GM12864 (cell line): ENCODE measurements around the gene SPCS1.
"Not testable (repeated sequence)": the region's sequence is repeated elsewhere in the genome, so short reads cannot be mapped to it uniquely, and the experiment has no call there.

ENCODE experiments used
- DNase-seq: peaks from one replicate; pipeline ENCODE4 v3.0.0-alpha.2; 2011; ENCODE audit warnings: low read depth
- H3K4me3 ChIP-seq: 2 replicates; pipeline ENCODE4 v1.5.1; 2011; ENCODE audit warnings: mild to moderate bottlenecking, low read depth, low read length, control low read depth
- TF ChIP-seq, protein P1 (sequence below): IDR thresholded peaks from 2 replicates; pipeline ENCODE4 v1.5.1; 2011; ENCODE audit warnings: low read depth, mild to moderate bottlenecking, moderate library complexity, low read length, control low read depth, inconsistent platforms; ENCODE audit errors: missing control alignments

The SPCS1 gene

DNA sequence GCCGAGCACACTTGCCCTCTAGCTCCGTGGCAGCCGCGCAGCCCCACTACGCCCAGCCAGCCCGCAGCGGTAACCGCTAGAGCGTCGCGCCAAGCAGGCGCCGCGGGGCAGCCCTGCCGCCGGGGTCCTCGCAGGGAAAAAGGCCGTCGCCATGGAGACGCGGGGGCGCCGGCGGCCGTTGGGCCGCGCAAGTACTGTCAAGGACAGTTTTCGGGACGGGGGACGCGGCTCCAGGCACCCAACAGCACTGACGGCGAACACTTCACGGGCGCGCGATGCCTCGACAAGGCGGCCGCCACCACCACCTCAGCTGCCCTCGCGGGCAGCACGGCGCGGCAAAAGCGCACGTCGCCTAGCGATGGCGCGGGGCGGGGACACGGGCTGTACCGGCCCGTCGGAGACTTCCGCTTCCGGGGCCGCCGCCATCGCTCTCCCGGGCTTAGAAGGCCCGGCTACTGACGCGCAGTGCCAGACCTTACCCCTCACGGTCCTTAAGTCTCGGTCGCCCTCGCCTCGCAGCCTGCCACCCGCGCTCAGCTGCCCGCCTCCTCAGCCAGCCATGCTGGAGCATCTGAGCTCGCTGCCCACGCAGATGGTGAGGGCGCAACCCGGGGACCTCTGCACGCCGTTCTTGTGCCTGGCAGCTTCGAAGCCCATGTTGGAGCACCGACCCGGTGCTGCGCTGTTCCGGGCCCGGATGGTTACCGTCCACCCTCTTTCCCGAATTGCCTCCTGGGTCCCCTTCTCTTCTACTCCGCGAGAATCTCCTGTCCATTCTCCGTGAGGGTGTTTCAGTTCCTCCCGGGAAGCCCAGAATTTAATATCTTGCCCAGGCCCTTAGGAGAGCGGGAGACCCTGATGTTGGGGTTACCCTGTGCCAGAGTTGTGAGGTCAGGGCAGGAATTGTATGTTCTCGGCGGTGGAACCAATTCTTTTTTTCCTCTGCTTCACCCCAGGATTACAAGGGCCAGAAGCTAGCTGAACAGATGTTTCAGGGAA lies at the start of gene SPCS1, which contains the start of gene GLT8D1:
TSS of gene SPCS1 (plus strand) at position 419 of the 999 bp plus-strand sequence. CDS start at position 560, 141 bp downstream.
TSS of gene GLT8D1 (minus strand) at position 104 of the 999 bp plus-strand sequence. CDS start 5,331 bp downstream, outside the sequence.
- H3K4me3 ChIP-seq = peak within 1 kb of the TSS; percentile 90
- no peak for DNase-seq
- TF ChIP-seq, protein P1, sequence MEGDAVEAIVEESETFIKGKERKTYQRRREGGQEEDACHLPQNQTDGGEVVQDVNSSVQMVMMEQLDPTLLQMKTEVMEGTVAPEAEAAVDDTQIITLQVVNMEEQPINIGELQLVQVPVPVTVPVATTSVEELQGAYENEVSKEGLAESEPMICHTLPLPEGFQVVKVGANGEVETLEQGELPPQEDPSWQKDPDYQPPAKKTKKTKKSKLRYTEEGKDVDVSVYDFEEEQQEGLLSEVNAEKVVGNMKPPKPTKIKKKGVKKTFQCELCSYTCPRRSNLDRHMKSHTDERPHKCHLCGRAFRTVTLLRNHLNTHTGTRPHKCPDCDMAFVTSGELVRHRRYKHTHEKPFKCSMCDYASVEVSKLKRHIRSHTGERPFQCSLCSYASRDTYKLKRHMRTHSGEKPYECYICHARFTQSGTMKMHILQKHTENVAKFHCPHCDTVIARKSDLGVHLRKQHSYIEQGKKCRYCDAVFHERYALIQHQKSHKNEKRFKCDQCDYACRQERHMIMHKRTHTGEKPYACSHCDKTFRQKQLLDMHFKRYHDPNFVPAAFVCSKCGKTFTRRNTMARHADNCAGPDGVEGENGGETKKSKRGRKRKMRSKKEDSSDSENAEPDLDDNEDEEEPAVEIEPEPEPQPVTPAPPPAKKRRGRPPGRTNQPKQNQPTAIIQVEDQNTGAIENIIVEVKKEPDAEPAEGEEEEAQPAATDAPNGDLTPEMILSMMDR = no peak

DNA sequence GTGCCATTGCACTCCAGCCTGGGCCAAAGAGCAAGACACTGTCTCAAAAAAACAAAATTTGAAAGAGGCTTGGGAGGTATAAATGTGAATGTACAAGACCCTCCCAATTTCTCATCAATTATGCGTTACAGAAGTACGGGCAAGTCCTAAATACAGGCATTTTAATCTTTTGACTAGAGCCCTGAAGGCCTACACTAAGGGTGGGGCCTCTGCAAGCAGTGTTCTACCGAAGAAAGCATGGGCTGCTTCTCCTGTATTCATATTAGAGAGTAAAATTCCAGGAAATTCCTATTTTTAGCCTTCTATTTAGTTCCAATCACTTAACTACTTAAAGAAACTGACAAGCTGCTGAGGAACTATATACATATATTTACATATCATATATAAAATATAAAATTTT lies 45.9 kb upstream of the SPCS1 start:
- TF ChIP-seq, protein P1 = no peak
- no peak for DNase-seq
- no peak overlapping the region for H3K4me3 ChIP-seq

DNA sequence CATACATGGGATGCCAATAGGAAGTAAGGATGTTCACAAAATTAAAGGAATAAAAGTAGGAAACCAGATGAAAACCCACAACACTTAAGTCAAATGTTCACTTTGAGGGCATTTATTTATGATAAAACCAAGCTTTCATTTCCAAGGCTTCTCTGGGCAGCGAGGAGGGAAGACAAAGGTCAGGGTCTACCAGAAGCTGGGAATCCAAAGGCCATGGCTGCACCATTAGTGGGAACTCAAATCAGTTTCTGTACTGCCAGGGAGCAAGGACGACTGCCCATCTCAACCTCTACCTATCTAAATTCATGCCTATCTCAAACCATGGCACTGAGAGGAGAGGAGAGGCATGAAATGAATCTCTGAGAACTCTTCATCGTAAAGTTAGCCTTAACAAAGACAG lies 42.8 kb upstream of the SPCS1 start:
- H3K4me3 ChIP-seq = no peak overlapping the region
- no peak for DNase-seq
- TF ChIP-seq, protein P1 = no peak

DNA sequence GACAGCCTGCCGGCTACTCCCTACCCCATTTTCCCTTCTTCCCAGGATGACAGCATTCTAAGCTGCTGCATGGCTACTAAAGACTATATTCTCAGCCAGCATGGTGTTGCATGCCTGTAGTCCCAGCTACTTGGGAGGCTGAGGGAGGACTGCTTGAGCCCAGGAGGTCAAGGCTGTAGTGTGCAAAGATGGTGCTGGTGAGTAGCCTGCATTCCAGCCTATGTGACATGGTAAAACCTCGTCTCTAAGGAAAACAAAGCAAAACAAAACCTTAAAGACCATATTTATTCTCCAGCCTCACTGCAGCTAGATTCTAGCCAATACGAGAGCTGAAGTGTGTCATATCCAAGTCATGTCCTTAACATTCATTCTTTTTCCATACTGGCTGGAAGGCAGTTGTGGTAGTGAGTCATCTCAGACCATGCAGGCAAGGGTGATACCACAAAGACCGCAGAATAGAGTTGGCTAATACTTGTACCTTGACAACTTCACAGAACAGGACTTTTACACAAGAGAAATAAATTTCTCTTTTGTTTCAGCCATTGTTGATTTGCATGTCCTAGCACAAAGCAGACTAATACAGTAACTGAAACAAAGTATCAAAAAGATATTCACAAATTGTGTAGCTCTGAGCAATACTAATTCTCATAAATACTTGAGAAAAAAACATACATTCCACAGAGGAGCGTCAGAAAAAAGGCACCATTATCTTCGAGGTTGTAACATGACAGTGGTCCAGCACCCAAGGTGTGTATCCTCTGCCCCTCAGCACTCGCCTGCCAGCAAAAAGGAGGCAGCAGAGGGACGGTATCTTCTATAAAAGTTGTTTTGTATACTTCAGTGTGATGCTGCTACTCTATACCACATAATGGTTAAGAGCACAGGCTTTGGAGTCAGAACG lies 35.0 kb upstream of the SPCS1 start:
- no peak overlapping the region; the same call in 1 of the 2 replicates for H3K4me3 ChIP-seq
- peak; percentile 48 for DNase-seq
- TF ChIP-seq, protein P1 = no peak

DNA sequence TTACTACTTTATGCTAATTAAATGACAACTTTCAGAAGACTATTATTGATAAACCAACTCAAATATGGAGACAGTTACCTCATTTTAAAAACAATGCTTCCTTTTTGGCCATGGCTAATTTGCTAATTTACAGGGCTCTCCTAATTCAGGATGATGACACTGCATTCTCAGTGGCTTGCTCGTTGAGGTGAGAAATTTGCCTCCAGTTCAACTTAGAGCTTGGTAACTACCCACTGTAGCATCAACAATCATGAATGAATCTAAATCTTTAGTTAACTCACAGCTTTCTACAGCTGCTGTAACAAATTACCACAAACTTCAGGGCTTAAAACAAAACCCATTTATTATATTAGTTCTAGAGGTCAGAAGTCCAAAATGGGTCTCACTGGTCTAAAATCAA lies 34.2 kb upstream of the SPCS1 start:
- TF ChIP-seq, protein P1 = no peak
- no peak for DNase-seq
- H3K4me3 ChIP-seq = no peak overlapping the region

DNA sequence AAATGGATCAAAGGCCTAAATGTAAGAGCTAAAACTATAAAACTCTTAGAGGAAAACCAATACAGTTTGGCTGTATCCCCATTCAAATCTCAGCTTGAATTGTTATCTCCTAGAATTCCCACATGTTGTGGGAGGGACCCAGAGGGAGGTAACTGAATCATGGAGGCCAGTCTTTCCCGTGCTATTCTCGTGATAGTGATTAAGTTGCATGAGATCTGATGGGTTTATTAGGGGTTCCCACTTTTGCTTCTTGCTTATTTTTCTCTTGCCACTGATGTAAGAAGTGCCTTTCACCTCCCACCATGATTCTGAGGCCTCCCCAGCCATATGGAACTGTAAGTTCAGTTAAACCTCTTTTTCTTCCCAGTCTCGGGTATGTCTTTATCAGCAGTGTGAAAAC lies 29.7 kb upstream of the SPCS1 start:
- not testable (repeated sequence) for H3K4me3 ChIP-seq, DNase-seq
